Right ventricle myocardium inferior (tissue), 1 donor: Measurements from ENCODE around the gene L1CAM. TPM values are rescaled to one million over a fixed set of nuclear protein-coding genes. Genes with fewer than 3 reads are reported as not detected.

Experiments
- ATAC-seq: fragments of 200-7000 bp; cut with Tn5 transposase; one replicate; pipeline ENCODE4 v1.9.1; 2020; ENCODE audit warnings: mild to moderate bottlenecking, moderate library complexity
- DNase-seq: peaks from one replicate; pipeline ENCODE4 v3.0.0; 2021; ENCODE audit errors: missing footprints
- intact Hi-C: fragments of 100-400 bp; cut with DNase I; formaldehyde crosslinking; loops from one replicate; pipeline ENCODE4 v1.11.0; 2022
- total RNA-seq: library from RNA; stranded (reverse); fragmentation: NEBNext Ultra II Directional; extraction: Animal tissue kit (Norgen Biotek cat#: 25700); gene quantifications from one replicate; pipeline ENCODE4 v1.2.1, GENCODE V29; 2021
- donor health status: DM: no; HTN: yes; CAD: no; lungs with severe emphysema.

L1CAM gene
- total RNA-seq, 1 donor from 2014 or later: 6.1 TPM

DNA sequence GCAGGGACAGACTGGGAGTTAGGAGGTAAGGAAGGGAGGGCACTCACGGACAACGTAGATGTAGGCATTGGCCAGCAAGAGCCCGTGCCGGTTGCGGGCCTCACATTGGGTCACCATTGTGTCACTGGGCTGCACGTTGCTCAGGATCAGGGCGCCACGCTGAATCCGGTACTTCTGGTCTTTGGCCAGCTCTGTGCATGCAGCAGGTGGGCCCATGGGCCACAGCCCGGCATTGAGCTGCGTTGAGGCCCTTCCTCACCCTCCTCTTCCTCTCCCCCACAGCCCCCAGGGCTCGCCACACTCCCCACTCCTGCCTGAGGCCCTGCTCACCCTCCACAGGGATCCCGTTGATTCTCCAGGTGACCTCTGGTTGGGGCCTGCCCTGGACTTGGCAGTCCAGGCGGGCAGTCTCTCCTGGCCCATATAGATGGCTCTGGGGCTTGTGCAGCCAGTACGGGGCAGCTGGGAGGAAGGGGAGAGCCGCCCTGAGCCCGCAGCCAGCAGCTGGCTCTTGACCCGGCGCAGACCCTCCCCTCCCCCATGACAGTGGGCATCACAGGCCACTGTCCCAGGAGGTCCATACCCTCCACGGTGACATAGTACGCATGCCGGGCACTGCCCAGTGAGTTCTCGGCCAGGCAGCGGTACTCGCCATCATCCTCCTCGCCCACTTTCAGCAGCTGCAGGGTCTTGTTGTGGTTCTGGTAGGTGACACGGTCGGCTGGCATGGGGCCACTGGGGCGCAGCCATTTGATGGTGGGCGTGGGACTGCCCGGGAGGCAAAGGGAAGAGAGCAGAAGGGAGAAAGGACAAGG, 16.3 kb downstream of the L1CAM start:
- ATAC-seq: no peak
- no peak for DNase-seq
- intact Hi-C loops: no loop called here

DNA sequence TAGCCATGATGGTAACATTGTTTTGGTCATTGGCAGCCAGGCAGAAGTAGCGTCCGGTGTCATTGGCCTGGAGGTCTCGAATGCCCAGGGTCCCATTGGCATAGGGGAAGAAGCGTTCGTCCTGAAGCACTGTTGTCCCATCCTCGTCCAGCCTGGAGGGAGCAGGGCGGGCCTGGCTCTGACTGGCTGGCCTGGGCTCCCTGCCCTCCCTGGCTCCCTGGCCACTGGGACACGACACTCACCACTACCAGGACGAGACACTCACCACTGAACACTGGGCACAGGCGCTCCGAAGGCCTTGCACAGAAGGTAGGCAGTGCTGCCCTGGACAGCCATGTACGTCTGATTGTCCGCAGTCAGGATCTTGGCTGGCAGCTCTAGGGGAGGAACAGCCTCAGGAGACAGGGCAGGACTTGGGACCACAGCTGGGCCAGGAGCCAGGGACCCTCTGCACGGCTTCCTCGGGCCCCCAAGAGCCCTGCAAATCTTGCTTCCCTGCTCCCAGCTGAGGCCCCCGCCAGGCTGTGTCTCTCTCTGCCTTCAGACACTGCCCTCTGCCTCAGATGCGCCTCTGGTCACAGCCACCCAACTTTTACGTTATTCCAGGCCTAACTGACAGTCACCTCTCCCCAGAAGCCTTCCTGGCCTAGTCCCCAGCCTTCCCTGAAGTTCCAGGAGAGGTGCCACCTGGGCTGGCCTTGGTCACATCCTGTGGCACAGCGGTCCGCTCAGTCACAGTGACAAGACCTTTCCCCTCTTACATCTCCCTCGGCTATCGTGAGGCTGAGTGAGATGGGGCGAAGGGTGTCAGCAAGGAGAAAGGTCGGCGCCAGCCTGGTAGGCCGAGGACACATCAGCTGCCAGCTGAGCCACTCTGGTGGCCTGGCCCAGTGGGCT, 17.1 kb downstream of the L1CAM start:
- DNase-seq: no peak
- ATAC-seq: no peak
- intact Hi-C loops: no loop called here

DNA sequence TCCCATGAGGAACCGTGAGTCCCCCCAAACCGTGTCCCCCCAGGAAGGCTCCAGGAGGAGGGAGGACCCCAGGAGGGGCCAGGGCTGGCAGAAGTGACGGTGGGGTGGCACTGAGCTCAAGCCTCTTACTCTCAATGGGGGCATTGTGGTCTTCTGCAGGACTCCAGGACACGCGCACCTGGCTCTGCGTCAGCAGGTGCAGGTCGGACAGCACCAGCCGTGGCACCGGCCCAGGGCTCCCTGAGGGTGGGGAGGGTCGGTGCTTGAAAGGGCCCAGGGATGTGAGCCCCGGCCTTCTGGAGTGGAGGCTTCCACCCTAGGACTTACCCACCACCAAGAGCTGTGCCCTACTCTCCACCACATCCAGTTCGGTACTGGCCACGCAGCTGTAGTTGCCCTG, 18.3 kb downstream of the L1CAM start:
- ATAC-seq (no peak), DNase-seq (no peak)
- intact Hi-C loops: no loop called here

DNA sequence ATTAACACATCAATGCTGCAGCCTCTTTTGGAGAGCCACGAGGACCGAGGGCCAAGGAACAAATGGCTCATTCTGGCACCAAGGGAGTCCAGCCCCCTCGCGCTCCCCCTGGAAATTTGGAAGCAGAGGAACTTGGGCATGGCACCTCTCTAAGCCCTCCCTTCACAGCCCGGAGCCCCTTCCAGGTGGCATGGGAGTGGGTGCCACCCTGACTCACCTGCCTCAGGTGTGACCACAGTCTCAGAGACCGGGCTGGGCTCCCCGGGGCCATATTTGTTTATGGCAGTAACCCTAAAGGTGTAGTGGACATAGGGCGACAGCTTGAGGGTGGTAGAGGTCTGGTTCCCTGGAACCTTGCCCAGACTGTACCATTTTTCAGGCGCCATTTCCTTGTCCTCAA, 18.8 kb downstream of the L1CAM start:
- DNase-seq: no peak
- intact Hi-C loops: no loop called here
- no peak for ATAC-seq

DNA sequence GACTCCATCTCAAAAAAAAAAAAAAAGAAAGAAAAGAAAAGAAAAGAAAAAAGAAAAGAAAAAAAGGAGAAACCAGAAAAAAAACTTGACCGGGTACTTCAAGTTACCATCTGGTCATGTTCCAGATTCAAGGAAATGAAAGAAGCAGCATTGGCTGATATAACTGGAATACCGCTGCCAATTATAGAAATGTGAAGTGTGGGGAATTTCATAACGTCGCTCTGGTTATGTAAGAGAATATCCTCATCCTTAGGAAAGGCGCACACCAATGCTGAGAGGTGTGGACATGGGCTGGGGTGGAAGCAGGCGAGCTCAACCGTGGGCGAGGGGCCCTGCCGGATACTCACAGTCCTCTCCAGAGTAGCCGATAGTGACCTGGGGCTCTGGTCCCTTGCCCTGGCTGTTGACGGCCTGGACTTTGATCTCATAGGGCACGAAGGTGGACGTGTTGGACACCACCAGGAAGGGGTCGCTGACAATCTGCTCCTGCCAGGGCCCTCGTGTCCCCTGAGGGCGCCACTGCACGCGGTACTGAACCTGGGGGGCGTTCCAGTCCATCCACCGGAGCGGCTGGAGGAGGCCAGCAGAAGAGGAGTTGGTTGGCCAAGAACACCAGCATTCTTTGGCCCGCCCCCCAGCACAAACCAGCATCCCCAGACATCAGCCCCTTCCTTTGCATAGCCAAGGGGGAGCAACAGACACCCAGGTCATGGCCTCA, 19.5 kb downstream of the L1CAM start:
- DNase-seq (no peak), ATAC-seq (no peak)
- intact Hi-C loops: no loop called here

DNA sequence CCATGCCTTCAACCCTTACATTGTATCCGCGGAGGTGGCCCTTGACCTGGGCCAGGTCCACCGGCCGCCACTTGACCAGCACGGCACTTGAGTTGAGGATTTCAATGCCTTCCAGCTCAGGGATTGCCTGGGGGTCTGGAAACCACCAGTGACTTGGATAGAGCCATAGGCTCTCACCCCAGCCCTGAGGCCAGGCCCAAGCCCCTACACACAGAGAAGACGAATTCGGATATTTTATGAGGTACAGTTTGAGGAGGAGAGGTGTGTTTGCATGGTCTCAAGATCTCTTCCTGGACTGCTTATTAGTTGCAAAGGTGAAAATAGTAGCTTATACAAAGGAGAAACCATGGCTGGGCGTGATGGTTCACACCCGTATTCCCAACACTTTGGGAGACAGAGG, 20.3 kb downstream of the L1CAM start:
- ATAC-seq (no peak), DNase-seq (no peak)
- intact Hi-C loops: no loop called here

DNA sequence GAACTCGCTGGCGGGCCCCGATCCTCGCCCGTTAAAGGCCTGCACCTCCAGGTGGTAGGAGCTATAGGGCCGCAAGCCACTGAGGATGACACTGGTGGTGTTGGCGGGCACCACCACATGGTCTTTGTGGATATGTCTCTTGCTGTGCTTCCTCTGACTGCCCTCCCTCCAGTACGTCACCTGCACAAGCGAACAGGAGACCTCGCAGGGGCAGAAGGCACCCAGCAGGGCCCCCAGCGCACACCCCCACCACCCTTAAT, 20.7 kb downstream of the L1CAM start:
- DNase-seq (no peak), ATAC-seq (no peak)
- intact Hi-C loops: no loop called here

DNA sequence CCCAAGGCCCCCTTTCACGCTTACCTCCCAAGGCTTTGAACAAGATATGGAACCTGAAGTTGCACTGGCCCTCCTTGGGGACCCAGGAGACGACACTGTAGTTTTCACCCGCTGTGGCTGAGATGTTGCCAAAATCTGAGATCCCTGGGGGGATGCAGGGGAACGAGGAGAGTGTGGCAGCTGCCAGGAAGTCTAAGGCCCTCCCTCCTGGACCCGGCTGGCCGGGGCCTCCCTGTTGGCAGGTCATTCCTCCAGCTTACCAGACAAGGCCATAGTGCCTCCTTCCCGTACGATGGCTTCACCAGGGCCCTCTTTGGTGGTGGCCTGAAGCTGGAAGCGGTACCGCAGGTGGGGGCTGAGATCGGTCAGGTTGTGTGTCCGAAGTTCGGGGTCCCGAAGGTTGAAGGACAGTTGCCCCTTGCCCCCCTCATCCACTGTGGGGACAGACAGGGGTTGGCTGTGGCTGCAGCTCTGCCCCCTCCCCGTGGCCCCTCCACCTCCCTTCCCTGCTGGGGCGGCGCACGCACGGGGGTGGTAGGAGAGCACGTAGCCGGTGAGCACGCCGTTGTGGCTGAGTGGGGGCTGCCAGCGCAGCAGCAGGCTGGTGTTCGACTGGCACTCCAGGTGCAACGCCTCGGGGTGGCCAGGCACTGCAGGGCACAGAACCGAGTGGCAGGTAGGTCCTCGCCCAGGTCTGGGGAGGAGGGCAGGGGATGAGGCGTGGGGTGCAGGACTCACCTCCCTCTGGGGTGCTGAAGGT, 21.2 kb downstream of the L1CAM start:
- DNase-seq (no peak), ATAC-seq (no peak)
- intact Hi-C loops: no loop called here

DNA sequence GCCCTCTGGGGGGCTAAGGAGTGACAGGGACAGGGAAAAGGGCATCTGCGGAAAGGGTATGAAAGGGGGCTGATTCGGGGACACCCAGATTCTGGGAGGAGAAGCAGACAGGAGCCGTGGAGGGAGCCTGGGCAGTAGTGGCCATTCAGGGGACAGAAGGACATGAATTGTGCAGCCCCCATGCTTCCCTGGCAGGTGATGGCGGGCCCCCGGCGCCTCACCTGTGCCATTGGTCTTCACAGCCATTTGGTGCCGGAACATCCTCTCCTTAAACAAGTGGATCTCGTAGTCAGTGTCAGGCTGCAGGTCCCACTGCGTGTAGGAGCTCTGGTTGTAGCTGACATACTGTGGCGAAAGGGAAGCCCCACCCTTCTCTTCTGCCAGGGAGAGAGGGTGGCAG, 21.9 kb downstream of the L1CAM start:
- intact Hi-C loops: no loop called here
- DNase-seq (no peak), ATAC-seq (no peak)

DNA sequence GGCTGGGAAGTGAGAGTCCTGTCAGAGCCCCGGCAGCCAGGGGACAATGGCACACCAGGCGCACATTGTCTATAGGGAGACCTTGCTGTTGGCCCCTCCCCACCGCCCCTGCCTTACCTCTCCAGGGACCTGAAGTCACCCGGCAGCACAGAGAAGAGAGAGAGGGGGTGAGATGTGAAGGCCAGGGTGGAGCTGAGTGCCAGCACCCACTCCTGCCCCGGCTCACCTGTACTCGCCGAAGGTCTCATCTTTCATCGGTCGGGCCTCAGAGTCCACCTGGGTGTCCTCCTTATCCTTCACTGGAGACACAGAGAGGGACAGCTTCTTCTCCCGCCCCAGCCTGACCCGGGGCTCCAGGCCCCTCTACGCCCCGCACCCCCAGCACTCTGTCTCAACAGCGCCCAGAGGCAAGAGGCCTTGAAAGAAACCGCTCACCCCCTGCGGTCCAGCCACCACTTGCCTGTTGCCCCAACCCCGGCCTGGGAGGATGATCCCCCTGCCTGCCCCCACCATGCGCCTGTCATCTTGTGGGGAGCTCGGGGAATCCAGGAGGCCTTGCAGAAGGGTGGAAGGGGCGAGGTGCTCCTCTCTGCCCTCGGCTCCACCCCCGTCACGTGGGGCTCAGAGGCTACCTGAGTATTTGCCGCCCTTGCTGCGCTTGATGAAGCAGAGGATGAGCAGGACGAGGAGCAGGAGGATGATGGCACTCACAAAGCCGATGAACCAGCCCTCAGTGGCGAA, 22.6 kb downstream of the L1CAM start:
- intact Hi-C loops: no loop called here
- DNase-seq (no peak), ATAC-seq (no peak)

DNA sequence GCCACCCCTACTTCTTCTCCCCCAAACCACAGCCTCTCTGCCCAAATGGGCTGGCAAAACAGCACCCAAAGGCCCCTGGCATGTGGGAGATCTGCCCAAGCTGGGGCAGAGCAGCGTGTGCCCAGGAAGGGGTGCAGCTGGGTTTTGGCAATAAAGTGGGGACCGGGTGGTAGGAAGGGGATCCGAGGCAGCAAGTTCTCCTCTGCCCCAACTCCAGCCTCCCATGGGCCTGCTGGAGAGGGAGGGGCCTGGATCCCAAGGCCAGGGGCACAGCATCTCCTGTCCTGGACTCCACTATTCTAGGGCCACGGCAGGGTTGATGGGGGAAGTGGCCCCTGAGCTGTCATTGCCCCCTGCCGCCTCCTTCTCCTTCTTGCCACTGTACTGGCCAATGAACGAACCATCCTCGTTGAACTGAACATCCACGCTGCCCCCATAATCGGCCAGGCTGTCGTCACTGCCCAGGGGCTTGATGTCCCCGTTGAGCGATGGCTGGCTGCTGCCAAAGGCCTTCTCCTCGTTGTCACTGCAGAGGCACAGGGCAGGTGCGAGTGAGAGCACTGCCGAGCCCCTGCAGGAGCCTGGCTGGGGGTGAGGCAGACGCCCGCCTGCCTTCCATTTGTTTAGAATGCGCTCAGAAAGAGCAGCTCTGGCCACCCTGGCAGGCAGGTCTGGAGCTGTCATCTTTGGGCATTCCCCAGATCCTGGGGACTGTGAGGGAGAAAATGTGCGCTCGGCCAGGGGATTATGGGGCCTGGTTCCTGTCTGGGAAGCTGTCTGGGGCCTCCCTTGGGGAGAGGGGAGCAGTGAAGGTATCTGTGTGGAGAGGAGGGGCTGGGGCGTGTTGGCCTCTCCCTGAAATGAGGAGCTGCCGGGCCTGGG, 23.4 kb downstream of the L1CAM start:
- DNase-seq: no peak
- ATAC-seq: no peak
- intact Hi-C loops: no loop called here

DNA sequence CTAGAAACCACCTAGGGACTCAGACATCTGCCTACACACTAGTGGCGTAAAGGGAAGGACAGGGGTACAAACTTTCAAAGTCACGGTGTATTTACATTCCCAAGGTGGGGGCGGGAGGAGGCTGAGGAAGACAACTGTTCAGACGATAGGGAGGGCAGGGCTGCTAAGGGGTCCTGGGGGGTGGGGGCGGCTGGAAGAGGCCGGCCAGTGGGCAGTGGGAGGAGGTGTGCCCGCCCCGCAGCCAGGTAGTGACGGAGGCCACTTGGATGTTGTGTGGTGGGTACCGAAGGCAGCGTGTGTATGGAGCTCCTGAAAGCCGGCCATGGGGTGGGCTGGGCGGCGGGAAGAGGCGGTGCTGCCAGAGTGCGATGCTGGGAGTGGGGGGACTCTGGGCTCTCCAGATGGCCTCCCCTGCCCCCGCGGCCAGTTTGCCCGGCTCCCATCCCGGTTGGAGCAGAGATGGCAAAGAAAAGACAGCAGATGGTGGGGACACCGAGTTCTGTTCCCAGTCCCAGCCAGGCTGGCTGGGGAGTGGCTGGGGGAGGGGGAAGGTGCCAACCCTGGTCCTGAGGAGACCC, 24.2 kb downstream of the L1CAM start:
- intact Hi-C loops: no loop called here
- no peak for DNase-seq
- no peak for ATAC-seq

DNA sequence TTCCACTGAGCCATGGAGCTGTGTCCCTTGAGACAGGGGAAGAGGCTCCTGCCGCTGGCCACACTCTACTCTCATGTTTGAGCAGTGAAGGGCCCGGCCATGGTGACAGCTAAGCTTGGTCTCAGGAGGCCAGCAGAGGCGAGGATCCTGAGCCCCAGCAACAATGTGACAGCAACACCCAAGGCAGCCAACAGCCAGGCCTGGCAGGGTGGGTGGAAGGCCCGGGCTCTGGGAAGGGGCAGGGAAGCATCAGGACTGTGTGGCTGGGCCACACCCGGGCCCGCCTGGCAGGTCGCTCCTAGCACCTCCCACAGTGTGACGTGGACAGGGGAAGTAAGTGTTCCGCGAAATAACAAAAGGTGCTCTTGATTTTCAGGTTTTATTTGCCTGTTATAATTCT, 24.8 kb downstream of the L1CAM start:
- intact Hi-C loops: no loop called here
- ATAC-seq (no peak), DNase-seq (no peak)

DNA sequence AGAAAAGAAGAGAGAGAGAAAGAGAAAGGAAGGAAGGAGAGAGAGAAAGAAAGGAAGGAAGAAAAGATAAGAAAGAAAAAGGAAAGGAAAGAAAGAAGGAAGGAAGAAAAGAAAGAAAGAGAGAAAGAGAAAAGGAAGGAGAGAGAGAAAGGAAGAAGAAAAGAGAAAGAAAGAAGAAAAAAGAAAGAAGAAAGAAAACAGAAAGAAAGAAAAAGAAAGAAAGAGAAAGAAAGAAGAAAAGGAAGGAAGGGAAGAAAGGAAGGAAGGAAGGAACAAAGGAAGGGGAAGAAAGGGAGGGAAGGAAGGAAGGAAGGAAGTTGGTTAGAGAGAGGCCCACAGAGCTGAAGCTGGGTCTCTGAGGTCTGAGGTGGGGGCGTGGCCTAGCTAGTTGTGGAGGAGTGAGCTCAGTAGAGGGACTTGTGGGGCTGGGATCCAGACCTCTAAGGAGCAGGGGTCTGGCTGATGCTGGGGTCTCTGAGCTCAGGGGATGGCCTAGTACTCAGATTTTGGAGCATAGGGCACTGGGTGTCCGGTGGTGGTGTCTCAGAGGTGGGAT, 28.5 kb downstream of the L1CAM start:
- no peak for DNase-seq
- intact Hi-C loops: no loop called here
- no peak for ATAC-seq

DNA sequence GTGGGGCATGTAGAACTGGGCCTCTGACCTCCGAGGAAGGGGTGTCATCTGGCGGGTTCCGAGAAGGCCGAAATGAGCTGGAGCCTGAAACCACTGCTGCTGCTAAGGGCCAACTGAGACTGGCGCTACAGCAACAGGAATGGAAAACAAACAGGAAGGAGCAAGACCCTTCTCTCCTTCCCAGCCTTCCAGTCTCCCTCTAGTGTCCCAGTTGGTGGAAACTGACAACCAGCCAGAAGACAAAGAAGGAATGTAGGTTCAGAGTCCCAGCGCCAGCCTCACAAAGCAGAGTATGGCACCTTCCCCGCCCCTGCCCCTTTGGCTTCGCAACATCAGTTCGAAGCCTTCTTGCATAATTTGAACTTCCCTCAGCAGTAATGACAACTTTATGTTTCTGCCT, 31.3 kb downstream of the L1CAM start:
- DNase-seq (no peak), ATAC-seq (no peak)
- intact Hi-C loops: no loop called here

DNA sequence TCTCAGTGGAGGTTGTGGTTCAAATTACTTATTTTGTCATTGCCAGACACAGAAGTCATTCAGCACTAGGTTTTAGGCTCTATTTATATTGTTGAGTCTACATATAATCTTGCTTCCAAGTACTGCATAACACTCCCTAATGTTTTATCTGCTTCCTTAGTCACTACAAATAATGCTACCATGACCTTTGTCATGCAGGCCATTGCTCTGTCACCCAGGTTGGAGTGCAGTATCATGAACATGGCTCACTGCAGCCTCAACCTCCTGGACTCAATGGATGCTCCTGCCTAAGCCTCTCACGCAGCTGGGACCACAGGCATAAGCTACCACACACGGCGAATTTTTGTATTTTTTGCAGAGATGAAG, 32.1 kb downstream of the L1CAM start:
- DNase-seq (no peak), ATAC-seq (no peak)
- intact Hi-C loops: no loop called here
